A673 (cell line): ENCODE results near the gene PMEL.
"Not testable (repeated sequence)": the region's sequence is repeated elsewhere in the genome, so short reads cannot be mapped to it uniquely, and the experiment has no call there.

ENCODE experiments used
- CTCF ChIP-seq: fragments of 300-800, 200-600 bp; sonication (generic); conservative IDR thresholded peaks from 2 replicates; pipeline ENCODE4 v1.5.1; 2017; ENCODE audit warnings: low read depth, mild to moderate bottlenecking, antibody characterized with exemption, low read length, moderate library complexity, mixed read lengths
- EZH2 ChIP-seq: fragments of 200-600 bp; sonication (generic); IDR thresholded peaks from 2 replicates; pipeline ENCODE4 v1.6.1; 2017; ENCODE audit warnings: borderline replicate concordance, low read depth, mild to moderate bottlenecking, mixed read lengths, antibody characterized with exemption, low read length; ENCODE audit not compliant: poor library complexity, severe bottlenecking

- not testable (repeated sequence) for TF ChIP-seq CTCF, EZH2
Measured at GRCh38 chr12:55999999-56000540, 34.2 kb upstream of the PMEL start.
